Stimulated activated CD4-positive, alpha-beta T cell treated with anti-CD3 and anti-CD28 coated beads, Interleukin-12 subunit alpha, Interleukin-12 subunit beta, amount 100 ng/mL, for 48 hours (primary cell): ENCODE data around the gene EIF4A2.
"Not testable (repeated sequence)": the region's sequence is repeated elsewhere in the genome, so short reads cannot be mapped to it uniquely, and the experiment has no call there.

Source experiments
- DNase-seq, 3 donors: peaks; one replicate each; pipeline ENCODE4 v3.0.0-alpha.2; 2020; ENCODE audit warnings: low read depth in 2 of 3, low spot score in 1 of 3

Gene EIF4A2

GRCh38 chr3:186818956-186819355 is 35.6 kb downstream of the EIF4A2 start:
- no peak for DNase-seq

DNA sequence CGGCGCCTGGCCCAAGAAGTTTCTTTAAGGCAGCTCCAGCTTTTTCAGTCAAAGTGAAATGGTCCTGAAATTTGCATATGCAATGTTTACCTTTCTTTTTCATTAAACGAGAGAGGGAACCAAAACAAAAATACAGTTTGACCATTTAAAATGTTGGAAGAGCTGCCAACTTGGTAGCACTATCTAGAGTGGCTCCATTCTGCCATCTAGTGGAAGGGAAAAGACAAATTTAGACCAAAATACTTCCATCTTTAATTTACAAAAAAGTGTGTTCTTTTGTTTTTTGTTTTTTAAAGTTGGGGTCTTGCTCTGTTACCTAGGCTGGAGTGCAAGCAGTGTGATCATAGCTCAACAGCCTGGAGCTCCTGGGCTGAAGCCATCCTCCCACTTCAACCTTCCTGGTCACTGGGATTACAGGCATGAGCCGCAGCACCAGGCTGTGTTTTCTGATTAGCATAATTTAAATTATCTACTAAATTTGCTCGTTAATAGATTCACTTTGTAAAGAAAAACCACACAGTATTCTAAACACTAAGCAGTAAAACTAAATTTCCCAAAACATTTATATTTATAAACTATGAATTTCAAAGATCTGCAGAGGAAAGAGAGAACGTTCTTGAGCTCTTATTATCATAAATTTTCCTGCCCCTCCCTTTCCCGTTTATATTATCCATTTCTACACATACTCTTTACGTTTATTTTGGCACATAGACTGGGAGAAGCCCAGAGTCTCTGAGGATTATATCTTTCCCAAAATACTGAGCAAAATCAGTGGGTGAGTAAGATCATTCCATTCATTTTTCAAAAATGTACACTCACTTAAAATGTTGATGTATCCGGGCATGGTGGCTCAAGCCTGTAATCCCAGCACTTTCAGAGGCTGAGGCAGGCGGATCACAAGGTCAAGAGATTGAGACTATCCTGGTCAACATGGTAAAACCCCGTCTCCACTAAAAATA is 38.3 kb downstream of the EIF4A2 start:
- no peak for DNase-seq

- DNase-seq: not testable (repeated sequence)
Measured at GRCh38 chr3:186822388-186822759, 39.0 kb downstream of the EIF4A2 start.

DNA sequence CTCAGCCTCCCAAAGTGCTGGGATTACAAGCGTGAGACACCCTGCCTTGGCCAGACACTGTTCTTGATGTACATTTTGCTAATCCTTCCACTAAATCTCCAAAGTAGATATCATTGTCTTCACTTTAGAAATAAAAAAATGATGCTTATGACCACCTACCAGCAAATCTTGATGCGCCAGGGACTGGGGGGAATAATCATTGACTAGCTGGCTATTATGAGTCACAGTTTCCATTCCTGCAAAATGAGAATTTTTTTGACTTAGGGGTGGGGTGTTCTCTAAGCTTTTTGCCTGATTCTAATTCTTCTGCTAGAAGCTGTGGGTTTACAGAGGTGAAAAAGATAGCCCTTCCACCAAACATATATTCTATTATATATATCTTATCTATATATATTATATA is 40.0 kb downstream of the EIF4A2 start:
- DNase-seq: no peak

GRCh38 chr3:186824430-186825139 is 41.2 kb downstream of the EIF4A2 start:
- DNase-seq: no peak

DNA sequence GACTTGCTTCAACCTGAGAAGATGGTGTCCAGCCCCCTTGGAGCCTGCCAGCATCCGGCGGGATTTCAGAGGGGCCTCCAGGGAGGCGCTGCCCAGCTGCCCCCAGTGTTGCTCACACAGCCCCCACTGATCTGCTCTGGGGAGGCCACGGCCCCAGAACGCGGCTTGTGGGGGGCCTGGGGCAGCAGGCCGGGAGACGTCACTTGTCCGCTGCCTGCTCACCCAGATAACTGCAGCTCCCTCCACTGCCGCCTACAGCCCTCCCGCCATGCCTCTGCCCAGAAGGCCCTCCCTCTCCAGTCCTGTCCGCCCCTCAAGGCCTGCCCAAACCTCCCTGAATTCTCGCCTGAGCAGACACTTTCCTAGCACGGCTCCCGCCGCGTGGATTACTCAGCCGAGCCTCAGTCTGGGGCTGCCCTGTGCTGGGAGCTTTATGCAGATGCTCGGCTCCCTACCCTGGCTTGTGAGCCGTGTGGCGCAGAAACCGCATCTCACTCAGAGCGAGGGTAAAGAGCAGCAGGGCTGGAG is 42.0 kb downstream of the EIF4A2 start:
- DNase-seq: peak; percentile 41 to 62 (median 44)

DNA sequence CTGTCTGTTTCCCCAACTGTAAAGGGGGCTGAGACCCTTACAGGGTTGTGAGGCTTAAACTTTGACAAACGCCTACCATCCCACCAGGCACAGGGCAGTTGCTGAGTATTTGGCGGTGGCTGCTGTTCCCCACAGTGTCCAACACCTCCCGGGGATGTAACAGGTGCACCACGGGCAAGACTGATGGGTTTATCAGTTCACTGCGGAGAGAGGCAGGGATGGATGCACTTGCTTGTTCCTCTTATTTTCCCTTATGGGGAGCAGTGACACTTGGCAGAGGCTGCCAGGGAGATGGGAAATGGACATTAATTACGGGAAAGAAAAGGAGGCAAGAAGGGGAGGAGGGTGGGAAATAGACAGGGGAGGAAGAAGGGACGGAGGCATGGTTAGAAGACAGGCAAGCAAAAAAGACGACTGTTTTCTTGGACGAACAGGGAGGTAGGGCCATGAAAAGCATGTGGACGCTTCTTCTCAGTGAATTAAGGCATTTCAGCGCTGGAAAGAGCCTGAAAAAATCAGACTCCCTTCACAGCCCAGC is 42.6 kb downstream of the EIF4A2 start:
- no peak for DNase-seq

- DNase-seq: no peak
Measured at GRCh38 chr3:186826410-186826975, 43.1 kb downstream of the EIF4A2 start.

DNA sequence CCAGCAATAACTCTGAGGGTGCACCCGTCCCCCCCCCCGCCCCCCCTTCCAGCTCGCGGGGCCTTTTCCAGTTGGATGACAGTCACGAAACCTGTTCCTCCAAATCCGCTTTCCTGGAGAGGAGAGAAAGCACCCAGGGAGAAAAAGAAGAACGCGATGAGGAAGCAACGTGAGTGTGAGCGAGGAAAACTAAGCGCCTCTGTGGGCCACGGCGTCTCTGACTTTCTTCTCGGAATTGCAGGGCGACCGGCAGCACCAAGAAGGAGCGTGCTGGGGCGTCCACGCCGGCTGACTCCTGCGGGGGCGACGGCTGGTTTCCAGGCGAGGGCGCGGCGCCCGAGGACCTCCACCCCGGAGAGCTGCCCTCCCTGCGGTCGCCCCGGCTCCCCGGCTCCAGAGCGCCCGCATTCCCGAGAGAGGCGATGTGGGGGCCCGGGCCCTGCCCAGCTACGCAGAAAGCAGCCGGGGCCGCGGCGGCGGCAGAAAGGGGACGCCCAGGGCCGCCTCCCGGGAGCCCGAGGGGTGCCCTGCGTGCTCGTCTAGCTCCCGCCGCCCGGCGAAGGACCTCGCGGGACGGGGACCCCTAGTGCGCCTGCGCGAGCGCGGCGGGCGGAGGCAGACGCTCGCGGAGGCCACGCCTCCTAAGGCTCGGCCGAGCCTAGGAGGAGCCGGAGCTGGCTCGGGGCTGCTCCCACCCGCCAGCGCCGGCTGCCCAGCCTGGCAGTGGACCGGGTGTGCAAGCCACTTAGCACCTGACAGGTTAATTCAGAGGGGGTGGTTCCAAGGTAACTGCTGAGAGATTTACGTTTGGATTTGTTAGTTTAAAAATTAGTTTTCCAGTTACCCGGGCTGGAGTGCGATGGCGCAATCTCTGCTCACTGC is 43.8 kb downstream of the EIF4A2 start:
- peak; percentile 65 to 81 (median 73) for DNase-seq

GRCh38 chr3:186828340-186828739 is 45.0 kb downstream of the EIF4A2 start:
- DNase-seq: no peak

DNA sequence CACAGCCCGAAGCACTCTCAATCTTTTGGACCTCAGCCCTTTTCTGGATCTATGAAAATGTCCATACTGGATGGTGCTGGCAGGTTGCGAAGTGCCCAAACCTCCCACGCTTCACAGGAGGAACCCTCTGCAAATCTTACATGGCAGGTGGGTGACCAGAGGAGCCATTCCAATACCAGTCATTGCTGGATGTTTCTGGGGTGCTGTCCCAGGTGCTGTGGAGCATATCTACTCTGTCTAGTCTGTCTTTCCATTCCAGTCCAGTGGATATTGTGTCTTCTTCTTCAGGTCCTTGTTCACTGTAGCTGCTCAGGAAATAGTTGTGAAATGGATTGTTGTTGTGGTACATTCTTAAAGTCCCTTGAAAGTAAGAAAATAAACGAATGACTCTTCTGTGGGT is 48.4 kb downstream of the EIF4A2 start:
- no peak for DNase-seq

DNA sequence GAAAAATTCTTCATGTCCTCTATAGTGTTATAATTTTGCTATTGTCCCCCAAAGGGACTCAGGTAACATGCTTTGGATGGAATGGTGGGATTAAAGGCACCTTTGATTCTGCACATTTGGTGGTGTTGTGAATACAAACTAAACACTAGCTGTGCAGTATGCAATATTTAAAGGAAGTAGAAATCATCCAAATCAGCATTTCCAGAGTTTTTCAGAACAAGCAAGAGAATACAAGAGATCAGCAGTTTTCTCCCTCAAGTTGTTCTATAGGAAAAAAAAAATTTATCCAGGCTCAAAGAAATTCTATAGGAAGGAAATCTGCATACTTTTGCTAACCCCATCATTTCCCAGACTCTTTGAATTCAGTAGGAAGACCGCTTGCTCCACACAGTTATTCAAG is 48.9 kb downstream of the EIF4A2 start:
- DNase-seq: no peak
